Activated CD8-positive, alpha-beta memory T cell treated with anti-CD3 and anti-CD28 coated beads for 4 hours (primary cell): Measurements from ENCODE around the gene PLCG2.
"Not testable (repeated sequence)": the region's sequence is repeated elsewhere in the genome, so short reads cannot be mapped to it uniquely, and the experiment has no call there.

ENCODE experiments used
- DNase-seq, 2 donors: peaks; one replicate each; pipeline ENCODE4 v3.0.0-alpha.2; 2020; ENCODE audit warnings: low read depth in 2 of 2

The PLCG2 gene

GRCh38 chr16:81938326-81939163 is 159.5 kb downstream of the PLCG2 start:
- DNase-seq, result no peak

- no peak for DNase-seq
These were observed 160.3 kb downstream of the PLCG2 start for GRCh38 chr16:81939164-81940056.

DNA sequence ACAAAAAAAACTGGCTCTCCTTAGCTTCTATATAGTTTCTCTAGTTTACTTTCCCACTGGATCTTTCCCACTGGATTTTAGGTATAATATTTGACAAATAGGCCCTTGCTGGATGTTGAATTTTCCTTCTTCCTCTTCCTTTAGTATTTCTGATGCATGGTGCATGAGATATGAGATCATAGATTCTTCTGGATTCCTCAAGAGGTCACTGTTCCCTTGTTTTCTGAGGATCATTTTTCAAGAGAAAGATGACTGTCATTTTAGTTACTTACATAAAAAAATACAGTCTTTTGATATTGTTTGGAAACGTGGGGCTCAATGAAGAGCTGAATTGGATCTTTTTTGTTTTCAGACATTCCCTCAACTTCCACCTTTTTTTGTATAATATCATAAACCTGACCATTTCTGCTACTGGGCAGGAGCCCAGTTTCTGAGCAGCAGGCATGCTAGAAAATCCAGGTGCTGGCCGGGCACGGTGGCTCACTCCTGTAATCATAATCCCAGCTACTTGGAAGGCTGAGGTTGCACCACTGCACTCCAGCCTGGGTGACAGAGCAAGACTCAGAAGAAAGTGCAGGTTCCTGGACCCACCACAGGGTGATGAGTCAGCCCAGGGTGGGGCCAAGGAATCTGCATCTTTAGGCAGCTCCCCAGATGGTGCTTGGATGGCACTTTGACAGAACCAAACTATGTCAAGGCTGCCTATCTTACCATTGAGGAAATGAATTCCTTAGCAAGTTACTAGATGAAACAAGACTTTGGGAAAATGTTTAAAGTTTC is 161.9 kb downstream of the PLCG2 start:
- DNase-seq, result no peak

DNA sequence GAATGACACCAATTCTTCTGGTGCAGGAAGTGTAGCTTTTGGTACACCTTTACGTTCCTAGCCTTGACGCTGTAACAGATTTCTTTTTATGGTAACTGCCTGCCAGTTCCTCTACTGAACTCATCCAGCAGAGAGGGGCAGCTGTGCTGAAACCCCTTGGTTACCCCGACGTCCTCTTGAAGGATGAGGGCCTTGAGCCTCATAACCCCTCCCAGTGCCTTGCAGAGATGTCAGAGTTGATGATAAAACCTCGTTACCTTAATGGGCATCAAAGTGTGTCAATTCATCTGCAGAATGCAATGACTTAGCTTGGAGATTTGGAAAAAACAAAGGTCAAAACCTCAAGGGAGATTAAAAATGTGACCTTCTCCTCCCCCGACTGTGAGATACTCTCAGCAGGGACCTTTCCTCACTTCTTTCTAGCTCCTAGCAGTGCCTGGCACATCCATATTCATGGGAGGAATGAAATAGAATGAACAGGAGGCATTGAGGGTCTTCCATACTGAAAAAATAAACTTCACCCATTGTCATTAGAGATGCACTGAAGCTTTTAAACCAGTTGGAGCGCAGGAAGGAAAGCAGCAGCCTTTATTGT is 163.0 kb downstream of the PLCG2 start:
- no peak for DNase-seq

DNA sequence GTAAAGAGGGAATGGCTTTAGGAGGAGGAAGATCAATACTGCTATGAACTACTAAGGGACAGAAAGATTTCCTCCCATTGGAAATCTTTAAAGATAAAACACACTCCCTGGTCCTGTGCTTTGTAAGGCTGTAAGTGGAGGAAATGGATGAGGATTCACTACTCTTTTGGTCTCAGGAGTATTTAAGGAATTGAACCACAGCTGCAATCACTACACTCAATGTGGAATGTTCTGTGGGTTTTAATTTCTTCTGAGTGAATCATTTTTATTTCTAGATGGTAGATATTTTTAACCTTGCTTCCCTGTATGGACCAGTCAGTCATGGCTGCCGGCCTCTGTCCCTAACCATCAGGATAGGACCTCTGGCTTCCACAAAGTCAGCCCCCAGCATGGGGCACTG is 166.6 kb downstream of the PLCG2 start:
- DNase-seq, result no peak

- DNase-seq, result no peak
These were observed 167.1 kb downstream of the PLCG2 start for GRCh38 chr16:81946206-81946605.

GRCh38 chr16:81951564-81951963 is 172.5 kb downstream of the PLCG2 start:
- DNase-seq, result no peak

GRCh38 chr16:81956213-81956948 is 177.3 kb downstream of the PLCG2 start:
- DNase-seq, result no peak

DNA sequence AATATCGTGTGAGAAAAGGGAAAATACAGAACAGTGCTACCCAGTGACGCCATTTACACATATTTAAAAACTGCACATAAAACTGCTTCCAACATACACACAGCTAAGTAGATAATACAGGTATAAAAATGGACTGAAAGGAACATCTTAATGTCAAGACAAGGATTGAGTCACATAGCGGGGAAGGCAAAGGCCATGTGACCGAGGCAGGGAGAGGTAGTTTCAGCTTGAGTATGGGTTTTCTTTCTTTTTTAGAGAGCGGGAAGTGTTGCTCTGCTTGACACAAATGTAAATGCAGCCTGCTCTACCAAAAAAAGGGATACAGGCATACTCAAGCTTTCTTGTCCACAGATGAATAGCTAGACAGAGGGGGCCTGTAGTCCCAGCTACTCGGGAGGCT is 185.7 kb downstream of the PLCG2 start:
- DNase-seq, result no peak

DNA sequence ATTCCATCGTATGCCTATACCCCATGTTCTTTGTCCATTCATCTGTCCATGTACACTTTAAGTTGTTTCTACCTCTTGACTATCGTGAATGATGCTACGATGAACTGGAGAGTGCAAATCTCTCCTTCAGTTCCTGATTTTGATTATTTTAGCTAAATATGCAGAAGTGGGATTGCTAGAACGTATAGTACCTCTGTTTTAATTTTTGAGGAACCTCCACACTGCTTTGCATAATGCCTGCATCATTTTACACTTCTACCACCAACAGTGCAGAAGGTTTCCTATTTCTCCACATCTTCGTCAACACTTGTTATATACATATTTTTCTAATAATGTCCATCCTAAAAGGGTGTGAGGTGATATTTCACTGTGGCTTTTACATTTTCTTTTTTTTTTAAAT is 188.3 kb downstream of the PLCG2 start:
- no peak for DNase-seq

DNA sequence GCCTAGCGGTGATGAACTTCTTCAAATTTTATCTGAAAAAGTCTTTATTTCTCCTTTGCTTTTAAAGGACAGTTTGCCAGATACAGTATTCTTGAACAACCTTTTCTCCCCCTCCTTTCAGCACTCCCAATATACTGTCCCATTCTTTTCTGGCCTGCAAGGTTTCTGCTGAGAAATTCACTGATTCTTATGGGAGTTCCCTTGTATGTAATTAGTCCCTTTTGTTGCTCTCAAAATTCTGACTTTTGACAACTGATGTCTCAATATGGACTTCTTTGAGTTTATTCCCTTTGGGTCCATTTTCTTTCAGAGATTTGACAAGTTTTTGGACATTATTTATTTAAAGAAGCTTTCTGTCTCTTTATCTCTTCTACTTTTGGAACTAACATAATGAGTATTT is 192.8 kb downstream of the PLCG2 start:
- DNase-seq, result no peak

- no peak for DNase-seq
These were observed 194.6 kb downstream of the PLCG2 start for GRCh38 chr16:81973737-81974136.

DNA sequence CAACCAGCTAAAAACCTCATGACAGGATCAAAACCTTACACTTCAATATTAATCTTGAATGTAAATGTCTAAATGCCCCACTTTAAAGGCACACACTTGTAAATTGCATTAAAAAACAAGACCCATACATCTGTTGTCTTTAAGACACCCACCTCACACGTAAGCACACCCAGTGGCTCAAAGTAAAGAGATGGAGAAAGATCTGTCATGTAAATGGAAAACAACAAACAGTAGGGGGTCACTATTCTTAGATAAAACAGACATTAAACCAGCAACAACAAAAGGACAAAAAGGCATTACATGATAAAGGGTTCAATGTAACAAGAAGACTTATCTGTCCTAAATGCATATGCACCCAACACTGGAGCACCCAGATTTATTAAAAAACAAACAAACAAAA is 196.5 kb downstream of the PLCG2 start:
- no peak for DNase-seq

DNA sequence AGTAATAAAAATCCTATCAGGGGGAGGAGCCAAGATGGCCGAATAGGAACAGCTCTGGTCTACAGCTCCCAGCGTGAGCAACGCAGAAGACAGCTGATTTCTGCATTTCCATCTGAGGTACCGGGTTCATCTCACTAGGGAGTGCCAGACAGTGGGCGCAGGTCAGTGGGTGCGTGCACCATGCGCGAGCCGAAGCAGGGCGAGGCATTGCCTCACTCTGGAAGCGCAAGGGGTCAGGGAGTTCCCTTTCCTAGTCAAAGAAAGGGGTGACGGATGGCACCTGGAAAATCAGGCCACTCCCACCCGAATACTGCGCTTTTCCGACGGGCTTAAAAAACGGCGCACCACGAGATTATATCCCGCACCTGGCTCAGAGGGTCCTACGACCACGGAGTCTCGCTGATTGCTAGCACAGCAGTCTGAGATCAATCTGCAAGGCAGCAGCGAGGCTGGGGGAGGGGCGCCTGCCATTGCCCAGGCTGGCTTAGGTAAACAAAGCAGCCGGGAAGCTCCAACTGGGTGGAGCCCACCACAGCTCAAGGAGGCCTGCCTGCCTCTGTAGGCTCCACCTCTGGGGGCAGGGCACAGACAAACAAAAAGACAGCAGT is 198.3 kb downstream of the PLCG2 start:
- not testable (repeated sequence) for DNase-seq

- no peak for DNase-seq
These were observed 208.0 kb downstream of the PLCG2 start for GRCh38 chr16:81987121-81987520.

GRCh38 chr16:81987706-81988105 is 208.6 kb downstream of the PLCG2 start:
- DNase-seq, result no peak

GRCh38 chr16:81992859-81993258 is 213.8 kb downstream of the PLCG2 start:
- DNase-seq, result no peak

- DNase-seq, result no peak
These were observed 215.4 kb downstream of the PLCG2 start for GRCh38 chr16:81994485-81994884.

DNA sequence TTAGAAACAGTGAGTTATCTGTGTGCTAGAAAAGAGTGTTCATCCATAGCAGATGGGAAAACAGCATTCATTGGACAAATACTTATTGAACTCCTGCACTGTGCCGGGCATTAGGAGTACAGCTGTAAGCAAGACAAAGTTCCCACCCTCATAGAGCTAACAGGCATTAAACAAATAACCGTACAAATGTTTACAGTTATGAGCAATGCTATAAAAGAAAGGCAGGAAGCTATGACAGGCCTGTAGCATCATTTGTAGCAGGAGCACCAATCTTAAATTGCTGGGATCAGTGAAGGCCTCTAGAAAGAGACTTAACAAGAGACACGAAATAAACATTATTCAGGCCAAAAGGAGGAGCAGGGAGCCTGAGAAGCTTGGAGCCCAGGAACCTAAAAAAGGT is 216.6 kb downstream of the PLCG2 start:
- no peak for DNase-seq

DNA sequence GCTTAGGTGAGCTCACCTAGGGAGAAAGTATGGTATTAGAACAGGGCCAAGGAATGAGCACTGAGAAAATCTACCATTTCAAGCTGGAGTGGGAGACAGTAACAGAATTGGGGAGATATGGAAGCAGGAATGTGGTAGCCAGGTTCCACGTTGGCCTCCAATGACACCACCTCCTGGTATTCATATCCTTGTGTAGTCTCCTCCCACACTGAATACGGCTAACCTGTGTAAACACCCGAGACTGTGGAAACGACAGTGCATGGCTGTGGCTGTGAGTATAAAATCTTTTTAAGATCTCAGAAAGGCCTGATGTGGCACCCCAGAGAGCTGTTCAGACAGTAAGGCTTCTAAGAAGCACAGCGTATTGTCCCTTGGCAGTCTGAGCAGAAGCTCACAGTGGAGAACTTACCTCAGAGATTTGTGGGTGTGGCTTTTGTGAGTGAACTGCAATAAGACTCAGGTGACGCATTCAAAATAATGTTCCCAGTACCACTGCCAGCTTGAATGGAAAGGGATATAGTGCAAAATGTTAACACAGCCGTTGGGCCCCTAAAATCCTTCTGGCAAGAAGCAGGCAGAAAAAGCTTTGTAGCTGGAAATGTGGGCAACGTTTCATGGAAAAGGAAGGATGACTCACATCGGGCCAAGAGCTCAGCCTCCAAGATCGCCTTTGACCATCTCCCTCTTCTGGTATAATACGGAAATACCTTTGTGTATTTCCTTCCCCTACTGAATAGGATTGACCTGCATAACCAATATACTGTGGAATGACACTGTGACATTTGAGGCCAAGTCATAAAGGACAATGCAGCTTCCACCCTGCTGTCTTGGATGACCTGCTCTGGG is 217.8 kb downstream of the PLCG2 start:
- no peak for DNase-seq
